ENCODE results near the gene APPBP2.
"Not testable (repeated sequence)": the region's sequence is repeated elsewhere in the genome, so short reads cannot be mapped to it uniquely, and the experiment has no call there.

Gene APPBP2

GRCh38 chr17:60496041-60496440 lies 30.0 kb downstream of the APPBP2 start:
- DNase-seq (ENCODE audit: low read depth in 2 of 2) = no peak

- DNase-seq (ENCODE audit: low read depth in 2 of 2) = no peak
Observed at GRCh38 chr17:60495260-60495659, 30.8 kb downstream of the APPBP2 start.

GRCh38 chr17:60493847-60494321 lies 32.2 kb downstream of the APPBP2 start:
- no peak for DNase-seq (ENCODE audit: low read depth in 2 of 2)

- no peak for DNase-seq (ENCODE audit: low read depth in 2 of 2)
Observed at GRCh38 chr17:60491771-60492170, 34.3 kb downstream of the APPBP2 start.

- not testable (repeated sequence) for DNase-seq (ENCODE audit: low read depth in 2 of 2)
Observed at GRCh38 chr17:60490594-60490993, 35.4 kb downstream of the APPBP2 start.

- no peak for DNase-seq (ENCODE audit: low read depth in 2 of 2)
Observed at GRCh38 chr17:60481604-60482003, 44.4 kb downstream of the APPBP2 start.

- peak; percentile 17 to 26 for DNase-seq (ENCODE audit: low read depth in 2 of 2)
Observed at GRCh38 chr17:60473788-60474187, 52.3 kb downstream of the APPBP2 start.

GRCh38 chr17:60472449-60472848 lies 53.6 kb downstream of the APPBP2 start:
- DNase-seq (ENCODE audit: low read depth in 2 of 2) = no peak

GRCh38 chr17:60471451-60471850 lies 54.6 kb downstream of the APPBP2 start:
- DNase-seq (ENCODE audit: low read depth in 2 of 2) = no peak

GRCh38 chr17:60468371-60468770 lies 57.7 kb downstream of the APPBP2 start:
- no peak for DNase-seq (ENCODE audit: low read depth in 2 of 2)

GRCh38 chr17:60464343-60464742 lies 61.7 kb downstream of the APPBP2 start:
- no peak for DNase-seq (ENCODE audit: low read depth in 2 of 2)

- DNase-seq (ENCODE audit: low read depth in 2 of 2) = no peak
Observed at GRCh38 chr17:60463157-60463835, 62.7 kb downstream of the APPBP2 start.

- DNase-seq (ENCODE audit: low read depth in 2 of 2) = no peak
Observed at GRCh38 chr17:60461584-60461983, 64.5 kb downstream of the APPBP2 start.

- no peak for DNase-seq (ENCODE audit: low read depth in 2 of 2)
Observed at GRCh38 chr17:60457148-60457547, 68.9 kb downstream of the APPBP2 start.

GRCh38 chr17:60455378-60455777 lies 70.7 kb downstream of the APPBP2 start:
- DNase-seq (ENCODE audit: low read depth in 2 of 2) = no peak

- no peak for DNase-seq (ENCODE audit: low read depth in 2 of 2)
Observed at GRCh38 chr17:60451965-60452364, 74.1 kb downstream of the APPBP2 start.

- DNase-seq (ENCODE audit: low read depth in 2 of 2) = no peak
Observed at GRCh38 chr17:60451071-60451470, 75.0 kb downstream of the APPBP2 start.

- no peak for DNase-seq (ENCODE audit: low read depth in 2 of 2)
Observed at GRCh38 chr17:60447375-60447774, 78.7 kb downstream of the APPBP2 start.

- no peak for DNase-seq (ENCODE audit: low read depth in 2 of 2)
Observed at GRCh38 chr17:60445144-60445543, 80.9 kb downstream of the APPBP2 start.

- no peak for DNase-seq (ENCODE audit: low read depth in 2 of 2)
Observed at GRCh38 chr17:60443713-60444112, 82.3 kb downstream of the APPBP2 start.

- DNase-seq (ENCODE audit: low read depth in 2 of 2) = peak in 1 of 2 experiments; percentile 26
Observed at GRCh38 chr17:60442271-60443173, 83.5 kb downstream of the APPBP2 start.

GRCh38 chr17:60439501-60439900 lies 86.5 kb downstream of the APPBP2 start:
- DNase-seq (ENCODE audit: low read depth in 2 of 2) = no peak

GRCh38 chr17:60436676-60437075 lies 89.4 kb downstream of the APPBP2 start:
- DNase-seq (ENCODE audit: low read depth in 2 of 2) = no peak

Measured in fibroblast of skin of left biceps (primary cell).